ENCODE data around the gene ZMYND11.

Gene ZMYND11

GRCh38 chr10:105806-106205 is 29.4 kb upstream of the ZMYND11 start:
- TF ChIP-seq, protein P1, sequence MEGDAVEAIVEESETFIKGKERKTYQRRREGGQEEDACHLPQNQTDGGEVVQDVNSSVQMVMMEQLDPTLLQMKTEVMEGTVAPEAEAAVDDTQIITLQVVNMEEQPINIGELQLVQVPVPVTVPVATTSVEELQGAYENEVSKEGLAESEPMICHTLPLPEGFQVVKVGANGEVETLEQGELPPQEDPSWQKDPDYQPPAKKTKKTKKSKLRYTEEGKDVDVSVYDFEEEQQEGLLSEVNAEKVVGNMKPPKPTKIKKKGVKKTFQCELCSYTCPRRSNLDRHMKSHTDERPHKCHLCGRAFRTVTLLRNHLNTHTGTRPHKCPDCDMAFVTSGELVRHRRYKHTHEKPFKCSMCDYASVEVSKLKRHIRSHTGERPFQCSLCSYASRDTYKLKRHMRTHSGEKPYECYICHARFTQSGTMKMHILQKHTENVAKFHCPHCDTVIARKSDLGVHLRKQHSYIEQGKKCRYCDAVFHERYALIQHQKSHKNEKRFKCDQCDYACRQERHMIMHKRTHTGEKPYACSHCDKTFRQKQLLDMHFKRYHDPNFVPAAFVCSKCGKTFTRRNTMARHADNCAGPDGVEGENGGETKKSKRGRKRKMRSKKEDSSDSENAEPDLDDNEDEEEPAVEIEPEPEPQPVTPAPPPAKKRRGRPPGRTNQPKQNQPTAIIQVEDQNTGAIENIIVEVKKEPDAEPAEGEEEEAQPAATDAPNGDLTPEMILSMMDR (conservative IDR thresholded peaks at IDR 0.05) = no peak
- no peak overlapping the region for H3K27ac ChIP-seq

- H3K27ac ChIP-seq = no peak overlapping the region
- TF ChIP-seq, protein P1 (conservative IDR thresholded peaks at IDR 0.05) = no peak
Observed at GRCh38 chr10:106740-107139, 28.5 kb upstream of the ZMYND11 start.

DNA sequence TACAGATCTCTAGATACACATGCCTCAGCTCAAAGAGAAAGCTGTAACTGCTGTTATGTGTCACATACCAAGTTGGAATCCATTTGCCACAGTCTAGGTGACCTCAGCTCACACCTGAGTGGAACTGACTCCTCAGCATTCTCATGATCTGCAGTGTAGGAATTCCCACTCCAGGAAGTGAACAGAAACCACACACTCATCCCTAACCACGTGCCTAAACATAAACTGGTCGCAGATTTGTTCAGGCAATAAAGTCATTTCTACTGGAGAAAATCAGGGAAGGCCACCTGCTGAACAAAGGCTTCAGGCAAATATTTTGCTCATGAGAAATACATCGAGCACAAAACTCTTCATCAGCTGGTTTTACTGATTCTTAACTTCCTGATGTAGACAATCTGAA is 23.0 kb upstream of the ZMYND11 start:
- H3K27ac ChIP-seq = no peak overlapping the region
- TF ChIP-seq, protein P1 (conservative IDR thresholded peaks at IDR 0.05) = no peak

DNA sequence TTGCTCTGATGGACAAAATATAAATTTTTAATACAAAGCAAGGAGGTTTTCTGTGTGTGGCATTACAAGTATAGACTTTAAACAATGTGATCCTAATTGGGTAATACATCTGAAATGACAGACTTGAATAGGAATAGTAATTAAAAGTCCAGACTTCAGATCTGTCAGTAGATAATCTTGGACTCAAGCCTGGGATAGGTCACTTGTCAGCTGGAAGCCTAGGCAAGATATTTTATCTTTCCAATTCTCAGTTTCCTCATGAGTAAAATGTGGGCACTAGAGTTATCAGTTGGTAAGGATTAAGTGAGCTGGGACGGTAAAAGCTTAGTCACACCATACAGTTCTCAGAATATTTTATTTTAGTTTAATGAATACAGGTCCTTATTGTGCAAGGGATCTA is 10.4 kb upstream of the ZMYND11 start:
- TF ChIP-seq, protein P1 (conservative IDR thresholded peaks at IDR 0.05) = no peak
- H3K27ac ChIP-seq = no peak overlapping the region

GRCh38 chr10:127612-128432 is 7.4 kb upstream of the ZMYND11 start:
- peak overlapping the region; percentile 31; the same call in 1 of the 2 replicates for H3K27ac ChIP-seq
- TF ChIP-seq, protein P1 (conservative IDR thresholded peaks at IDR 0.05) = no peak

- peak overlapping the region; percentile 31; the same call in 1 of the 2 replicates for H3K27ac ChIP-seq
- TF ChIP-seq, protein P1 (conservative IDR thresholded peaks at IDR 0.05) = no peak
Observed at GRCh38 chr10:129810-130209, 5.4 kb upstream of the ZMYND11 start.

DNA sequence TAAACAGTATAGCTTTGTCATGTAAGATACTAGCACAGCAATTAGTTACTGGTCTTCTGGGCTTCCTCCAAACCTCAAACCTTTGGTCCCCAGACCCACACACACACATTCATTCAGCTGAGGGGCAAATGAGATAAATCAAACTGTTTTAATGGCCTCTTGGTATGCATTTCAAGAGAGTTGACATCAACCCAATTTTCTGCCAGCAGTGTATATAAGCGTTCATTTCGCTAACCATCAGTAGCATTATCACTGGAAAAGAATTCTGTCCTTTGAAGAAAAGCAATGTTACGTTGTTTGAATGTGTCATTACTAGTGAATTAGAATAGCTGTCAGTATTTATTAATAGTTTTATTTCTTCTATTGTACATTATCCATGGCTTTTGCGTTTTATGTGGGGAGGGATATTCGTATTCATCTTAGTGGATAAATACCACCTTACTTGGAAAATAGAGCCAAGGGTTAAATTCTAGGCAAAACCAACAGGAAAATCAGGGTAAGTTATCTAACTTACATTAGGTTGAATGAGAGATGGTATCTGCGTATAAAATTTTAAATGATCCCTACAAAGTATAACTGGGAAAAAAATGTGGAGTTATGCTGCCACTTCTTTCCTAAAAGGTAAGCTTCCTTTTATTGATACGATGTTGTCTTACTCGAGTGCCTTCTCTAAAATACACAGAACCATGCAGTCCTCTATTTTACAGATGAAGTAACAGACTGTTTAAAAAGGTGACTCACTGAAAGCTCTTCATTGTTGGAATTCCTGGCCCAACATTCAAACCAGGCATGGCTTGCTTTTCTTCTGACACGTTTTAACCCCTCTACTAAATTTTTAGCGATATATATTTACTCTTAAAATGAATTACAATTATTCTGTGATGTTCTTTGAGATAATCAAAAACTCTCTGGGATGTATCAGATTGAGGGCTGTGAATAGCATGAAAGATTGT is 2.0 kb upstream of the ZMYND11 start:
- peak overlapping the region; percentile 97 for H3K27ac ChIP-seq

More for the DNA sequence above, 2.0 kb upstream of the ZMYND11 start:
- TF ChIP-seq, protein P1 (conservative IDR thresholded peaks at IDR 0.05) = no peak

Measured in VCaP (cell line).